K562 (cell line): ENCODE data around the gene KRTAP4-12. TPM values are rescaled to one million over a fixed set of nuclear protein-coding genes. Genes with fewer than 3 reads are reported as not detected.
"Not testable (repeated sequence)": the region's sequence is repeated elsewhere in the genome, so short reads cannot be mapped to it uniquely, and the experiment has no call there.

ENCODE experiments used
- ATAC-seq: fragments of 200-7000 bp; cut with Tn5 transposase; 3 replicates; pipeline ENCODE4 v1.9.1; 2020; ENCODE audit warnings: moderate library complexity
- Bru-seq: library from RNA; stranded (reverse); fragments of 400-500 nt; gene quantifications from one replicate; lab custom pipeline; 2021; lab: Mats Ljungman, UMichigan
- BruChase-seq, 2 experiments: library from RNA; stranded (reverse); fragments of 400-500 nt; gene quantifications; one replicate each; lab custom pipeline; 2021; lab: Mats Ljungman, UMichigan
- BruUV-seq: library from RNA; stranded (reverse); fragments of 400-500 nt; replicated peaks from 2 replicates; lab custom pipeline; 2021; lab: Mats Ljungman, UMichigan
- CTCF ChIA-PET: fragments of 300-600 bp; formaldehyde crosslinking; extraction: SDS; loops from one replicate; lab custom pipeline; 2021; ENCODE audit warnings: low intra/inter-chr PET ratio; lab: Yijun Ruan, JAX
- POLR2A ChIA-PET: fragments of 300-600, 350-650 bp; sonication (Branson Sonifier 250); formaldehyde crosslinking; extraction: SDS; loops from one replicate; lab custom pipeline; 2021; ENCODE audit warnings: antibody characterized with exemption, inconsistent platforms; lab: Yijun Ruan, JAX
- DNase-seq, 4 experiments: peaks; one replicate each; pipeline versions ENCODE4 v3.0.0 to v3.0.0-alpha.2; 2011 to 2018; ENCODE audit warnings: low spot score in 3 of 4, mixed read lengths in 3 of 4; ENCODE audit errors: extremely low read depth in 1 of 4
- FAIRE-seq: peaks from 2 replicates; lab custom pipeline; 2011; peaks lifted over from hg19 to GRCh38; lab: Jason Lieb, UNC
- H2AFZ ChIP-seq: 2 replicates; pipeline ENCODE4 v1.6.0; 2011; ENCODE audit warnings: low read depth, low read length, control low read depth, inconsistent platforms
- H3K27ac ChIP-seq: fragments of 200-600 bp; 3 replicates; pipeline ENCODE4 v1.8.0; 2011; ENCODE audit warnings: low read depth, mild to moderate bottlenecking, control low read depth, inconsistent platforms, low read length, moderate library complexity, mixed read lengths; ENCODE audit errors: extremely low read depth
- H3K27me3 ChIP-seq, 2 experiments: fragments of 300-600 bp in 1 of 2; 2 replicates in 1 of 2; 3 replicates in 1 of 2; pipeline versions ENCODE4 v1.6.0 to v1.8.0; 2011; ENCODE audit warnings: inconsistent platforms in 2 of 2, low read length in 2 of 2, mild to moderate bottlenecking in 1 of 2, mixed read lengths in 1 of 2, moderate library complexity in 1 of 2; ENCODE audit not compliant: control insufficient read depth in 2 of 2, insufficient read depth in 2 of 2
- H3K36me3 ChIP-seq: fragments of 300-600 bp; 3 replicates; pipeline ENCODE4 v1.8.0; 2011; ENCODE audit warnings: mild to moderate bottlenecking, low read length, inconsistent platforms; ENCODE audit not compliant: control insufficient read depth, insufficient read depth
- H3K4me1 ChIP-seq, 2 experiments: fragments of 200-600 bp in 1 of 2; replicated peaks in 1 of 2; 2 replicates in 1 of 2; 3 replicates in 1 of 2; pipeline versions ENCODE4 v1.5.1 to v1.8.0; 2011; ENCODE audit warnings: inconsistent platforms in 2 of 2, low read length in 2 of 2, mild to moderate bottlenecking in 1 of 2, mixed read lengths in 1 of 2, moderate library complexity in 1 of 2; ENCODE audit not compliant: control insufficient read depth in 2 of 2, insufficient read depth in 2 of 2
- H3K4me2 ChIP-seq: 2 replicates; pipeline ENCODE4 v1.6.1; 2011; ENCODE audit warnings: low read length, control low read depth, inconsistent platforms, mixed read lengths; ENCODE audit not compliant: insufficient read depth
- H3K4me3 ChIP-seq: fragments of 200-600 bp; sonication (generic), shearing (Covaris generic); 2 replicates; pipeline ENCODE4 v1.5.1; 2016; ENCODE audit warnings: control low read depth, inconsistent platforms
- H3K79me2 ChIP-seq: fragments of 200-600 bp; 3 replicates; pipeline ENCODE4 v1.8.0; 2011; ENCODE audit warnings: low read length, inconsistent platforms; ENCODE audit not compliant: control insufficient read depth, insufficient read depth
- H3K9ac ChIP-seq, 2 experiments: 2 replicates each; pipeline versions ENCODE4 v1.6.0 to v1.6.1; 2011; ENCODE audit warnings: low read depth in 2 of 2, low read length in 2 of 2, control low read depth in 1 of 2, inconsistent platforms in 1 of 2, mild to moderate bottlenecking in 1 of 2, mixed read lengths in 1 of 2; ENCODE audit not compliant: insufficient read depth in 1 of 2
- H3K9me1 ChIP-seq: one replicate; pipeline ENCODE4 v1.6.0; 2011; ENCODE audit warnings: inconsistent platforms, mild to moderate bottlenecking, low read length, moderate library complexity; ENCODE audit not compliant: control insufficient read depth, insufficient read depth
- H3K9me3 ChIP-seq: replicated peaks from 2 replicates; pipeline ENCODE4 v1.5.1; 2011; ENCODE audit warnings: low read depth, low read length, inconsistent platforms; ENCODE audit not compliant: control insufficient read depth, insufficient read depth
- H4K20me1 ChIP-seq: replicated peaks from 2 replicates; pipeline ENCODE4 v1.6.1; 2011; ENCODE audit warnings: low read length, inconsistent platforms, mixed read lengths; ENCODE audit not compliant: control insufficient read depth, insufficient read depth
- BRD9 ChIP-seq: fragments of 450-650 bp; IDR thresholded peaks from 2 replicates; pipeline ENCODE4 v1.6.1; 2018; ENCODE audit warnings: low read depth; ENCODE audit not compliant: partially characterized antibody
- CBX5 ChIP-seq: IDR thresholded peaks from 2 replicates; pipeline ENCODE4 v1.6.1; 2014; ENCODE audit warnings: low read depth, borderline replicate concordance
- ESRRA ChIP-seq: fragments of 450-650 bp; IDR thresholded peaks from 2 replicates; pipeline ENCODE4 v1.6.1; 2014; ENCODE audit warnings: low read depth, mild to moderate bottlenecking, moderate library complexity, borderline replicate concordance
- JUN ChIP-seq, 2 experiments: sonication (generic) in 1 of 2; formaldehyde crosslinking in 1 of 2; IDR thresholded peaks; 2 replicates each; pipeline versions ENCODE4 v1.6.1 to v1.8.0; 2012 to 2022; ENCODE audit warnings: borderline replicate concordance in 2 of 2, mild to moderate bottlenecking in 2 of 2, improper control_type of control experiment in 1 of 2, low read depth in 1 of 2, low read length in 1 of 2, missing genetic modification reagents in 1 of 2
- MECOM ChIP-seq: fragments of 250-450 bp; sonication (Bioruptor Pico); IDR thresholded peaks from 2 replicates; pipeline ENCODE4 v1.8.0; 2022; ENCODE audit warnings: inconsistent platforms
- NR1H2 ChIP-seq: sonication (generic); formaldehyde crosslinking; IDR thresholded peaks from 2 replicates; pipeline ENCODE4 v1.4.0; 2020; ENCODE audit warnings: mild to moderate bottlenecking, missing genetic modification reagents
- PPARD ChIP-seq: fragments of 250-450 bp; sonication (Bioruptor Pico); IDR thresholded peaks from 2 replicates; pipeline ENCODE4 v1.8.0; 2022; ENCODE audit warnings: inconsistent platforms, mild to moderate bottlenecking, moderate library complexity
- RCOR1 ChIP-seq, 2 experiments: IDR thresholded peaks; 2 replicates each; pipeline ENCODE4 v1.6.1; 2012; ENCODE audit warnings: low read depth in 2 of 2, low read length in 2 of 2, borderline replicate concordance in 1 of 2, improper control_type of control experiment in 1 of 2
- ZEB2 ChIP-seq: fragments of 450-650 bp; IDR thresholded peaks from 2 replicates; pipeline ENCODE4 v1.6.1; 2016
- ZNF12 ChIP-seq: sonication (generic); formaldehyde crosslinking; IDR thresholded peaks from 2 replicates; pipeline ENCODE4 v1.4.0; 2020; ENCODE audit warnings: mild to moderate bottlenecking, missing genetic modification reagents
- ZNF561 ChIP-seq: fragments of 450-650 bp; formaldehyde crosslinking; conservative IDR thresholded peaks from 2 replicates; pipeline ENCODE4 v1.4.0; 2020; ENCODE audit warnings: mild to moderate bottlenecking, moderate library complexity
- WGBS: fragments of 100-300 bp; shearing (Covaris generic); methylation state at CpG from one replicate; pipeline ENCODE4 v1.1.6; 2016; ENCODE audit warnings: low coverage, mixed read lengths; ENCODE audit not compliant: insufficient coverage; ENCODE audit errors: missing lambda C conversion rate; 5-methylcytosine and 5-hydroxymethylcytosine counted together
- in situ Hi-C: fragments of 300-500 bp; cut with MboI; formaldehyde crosslinking; loops from 4 replicates; pipeline ENCODE4 v1.15.0; 2018; ENCODE audit warnings: inconsistent platforms, mixed read lengths
- intact Hi-C: fragments of 100-400 bp; cut with micrococcal nuclease; formaldehyde crosslinking; loops from 2 replicates; pipeline ENCODE4 v1.14.2; 2022
- long read RNA-seq, 3 experiments: library from polyadenylated mRNA in 2 of 3; library from RNA in 1 of 3; unstranded in 2 of 3; stranded (forward) in 1 of 3; transcript quantifications; one replicate each; pipeline ENCODE4 v2.0.0, GENCODE V29; 2019 to 2022
- polyA minus RNA-seq, 3 experiments: library from RNA; depleted of rRNA, polyadenylated mRNA; stranded (reverse); fragments of >200 nt; gene quantifications; 2 replicates each; pipeline ENCODE4 v1.2.3, GENCODE V29; 2011
- polyA plus RNA-seq, 8 experiments: library from polyadenylated mRNA; depleted of rRNA in 4 of 8; stranded (reverse) in 5 of 8; unstranded in 3 of 8; fragments of >200 nt; fragmentation: Nextera tagmentation in 2 of 8; fragmentation: Illumina TruSeq in 1 of 8; extraction: Ambion mirVana in 2 of 8; extraction: Trizol in 1 of 8; gene quantifications; 2 replicates each; pipeline versions ENCODE4 v1.2.1 to v1.2.3, GENCODE V29; 2011 to 2014; ENCODE audit warnings: inconsistent platforms in 1 of 8, missing spikeins in 1 of 8
- total RNA-seq, 7 experiments: library from RNA; depleted of rRNA in 6 of 7; stranded (reverse); fragments of >200 nt in 6 of 7; fragmentation: Illumina TruSeq in 2 of 7; extraction: Trizol in 2 of 7; gene quantifications; 2 replicates each; pipeline versions ENCODE4 v1.2.1 to v1.2.3, GENCODE V29; 2011 to 2021; ENCODE audit warnings: low replicate concordance in 1 of 7

Gene KRTAP4-12
- total RNA-seq (2011; cell fraction: chromatin; rRNA removed; ENCODE audit: low replicate concordance) = not detected in 2 replicates
- not detected in 2 replicates for total RNA-seq (2011; cell fraction: nucleolus; rRNA removed)
- total RNA-seq (2011; cell fraction: nucleoplasm; rRNA removed) = not detected in 2 replicates
- total RNA-seq (2014; rRNA removed) = not detected in 2 replicates
- not detected in 2 replicates for total RNA-seq (2014; rRNA removed; fragmentation: Illumina TruSeq; extraction: Trizol)
- total RNA-seq (2015; rRNA removed; fragmentation: Illumina TruSeq; extraction: Trizol) = not detected in 2 replicates
- not detected in 2 replicates for total RNA-seq (2021)
- polyA plus RNA-seq (2011; rRNA removed) = not detected in 2 replicates
- polyA plus RNA-seq (2011; cell fraction: cytosol; rRNA removed) = not detected in 2 replicates
- not detected in 2 replicates for polyA plus RNA-seq (2011; cell fraction: nucleus; rRNA removed)
- not detected in 2 replicates for polyA plus RNA-seq (2012)
- not detected in 2 replicates for polyA plus RNA-seq (2014; fragmentation: Illumina TruSeq; extraction: Trizol)
- not detected for polyA plus RNA-seq (2014; fragmentation: Nextera tagmentation; extraction: Ambion mirVana)
- polyA plus RNA-seq (2014; rRNA removed) = not detected in 2 replicates
- polyA minus RNA-seq (2011; rRNA and poly(A)+ RNA removed) = not detected in 2 replicates
- not detected in 2 replicates for polyA minus RNA-seq (2011; cell fraction: cytosol; rRNA and poly(A)+ RNA removed)
- not detected in 2 replicates for polyA minus RNA-seq (2011; cell fraction: nucleus; rRNA and poly(A)+ RNA removed)
- not detected for Bru-seq, nascent RNA
- not detected for BruChase-seq, experiment 1, labeled RNA remaining after a 2-hour chase
- not detected for BruChase-seq, experiment 2, labeled RNA remaining after a 6-hour chase
- long read RNA-seq, experiment 1 = 0 reads
- long read RNA-seq, experiment 2 = 0 reads
- long read RNA-seq, experiment 3 = 0 reads

GRCh38 chr17:41123991-41124371 lies at the start of gene KRTAP4-12:
TSS of gene KRTAP4-12 (minus strand) at chr17:41124182. CDS start at chr17:41124122, 60 bp downstream.
- CTCF ChIA-PET, H3K4me2 ChIP-seq, H3K79me2 ChIP-seq, BruUV-seq, FAIRE-seq, H3K4me3 ChIP-seq, intact Hi-C loops, H3K9me1 ChIP-seq, H2AFZ ChIP-seq, H3K27ac ChIP-seq, H4K20me1 ChIP-seq, in situ Hi-C loops, H3K4me1 ChIP-seq, H3K9me3 ChIP-seq, H3K9ac ChIP-seq, H3K36me3 ChIP-seq, H3K27me3 ChIP-seq, DNase-seq, ATAC-seq: not testable (repeated sequence)
- WGBS = 0% methylated on average over 3 of the region's 3 CpGs
- POLR2A ChIA-PET = interaction anchor here (0.6 kb wide), 2 partner anchors 23 to 354 kb away, joined by 3 to 4 read pairs; no protein-coding TSS in a partner anchor

GRCh38 chr17:41171886-41172285 lies 47.9 kb upstream of the KRTAP4-12 start:
- no peaks in the 10 kb centered on the region for H3K9me3 ChIP-seq
- intact Hi-C loops = no loop called here
- ATAC-seq = no peak
- ChIA-PET POLR2A (no interaction called here), CTCF (no interaction called here)
- BruUV-seq = no TSS peak
- H4K20me1 ChIP-seq = no peaks in the 10 kb centered on the region; the same call in 1 of the 2 replicates
- no peaks in the 10 kb centered on the region for H3K36me3 ChIP-seq
- H3K4me1 ChIP-seq = peaks cover 0 to 3% of the 10 kb centered on the region in 2 experiments; a peak in 1 of 5 replicates
- FAIRE-seq = no peak
- no peak overlapping the region for H3K27ac ChIP-seq
- no peak overlapping the region for H2AFZ ChIP-seq
- no peaks in the 10 kb centered on the region for H3K79me2 ChIP-seq
- DNase-seq = no peak
- H3K27me3 ChIP-seq = peaks cover 3 to 10% of the 10 kb centered on the region in 2 experiments; a peak in 3 of 5 replicates
- H3K9me1 ChIP-seq = no peaks in the 10 kb centered on the region
- in situ Hi-C loops = no loop called here
- WGBS = 0% methylated on average over 2 of the region's 2 CpGs
- no peak overlapping the region for H3K4me3 ChIP-seq
- H3K4me2 ChIP-seq = no peak overlapping the region
- H3K9ac ChIP-seq = no peak overlapping the region
- TF ChIP-seq ESRRA (no peak), ZNF561 (CRISPR knock-in tag) (no peak), MECOM (CRISPR knock-in tag) (no peak), RCOR1 (IDR thresholded peaks at IDR 0.05; ENCODE audit: borderline replicate concordance in 1 of 2, low read depth in 2 of 2, low read length in 2 of 2) (no peak), JUN (IDR thresholded peaks at IDR 0.05; ENCODE audit: borderline replicate concordance, low read depth, low read length) (no peak), JUN (CRISPR knock-in tag; IDR thresholded peaks at IDR 0.05; ENCODE audit: borderline replicate concordance) (no peak), CBX5 (no peak), NR1H2 (CRISPR knock-in tag) (no peak), ZEB2 (no peak), PPARD (no peak), ZNF12 (CRISPR knock-in tag) (no peak), BRD9 (no peak)
